Ovary (tissue), 3 donors: ENCODE data around the gene USP53.

Experiments used
- POLR2A ChIP-seq: fragments of 450-650 bp; IDR thresholded peaks from one replicate; pipeline ENCODE4 v1.6.1; 2017; ENCODE audit warnings: antibody characterized with exemption, mild to moderate bottlenecking, moderate library complexity
- TF ChIP-seq, protein P1 (sequence below), 3 donors: fragments of 450-650 bp in 2 of 3; fragments of 200-600 bp in 1 of 3; IDR thresholded peaks; one replicate each; pipeline versions ENCODE4 v1.5.1 to v1.8.0; 2016 to 2022; ENCODE audit warnings: antibody characterized with exemption in 3 of 3, mild to moderate bottlenecking in 1 of 3
- donor health status: DM: no; HTN: no; CAD: no.

- TF ChIP-seq, protein P1, sequence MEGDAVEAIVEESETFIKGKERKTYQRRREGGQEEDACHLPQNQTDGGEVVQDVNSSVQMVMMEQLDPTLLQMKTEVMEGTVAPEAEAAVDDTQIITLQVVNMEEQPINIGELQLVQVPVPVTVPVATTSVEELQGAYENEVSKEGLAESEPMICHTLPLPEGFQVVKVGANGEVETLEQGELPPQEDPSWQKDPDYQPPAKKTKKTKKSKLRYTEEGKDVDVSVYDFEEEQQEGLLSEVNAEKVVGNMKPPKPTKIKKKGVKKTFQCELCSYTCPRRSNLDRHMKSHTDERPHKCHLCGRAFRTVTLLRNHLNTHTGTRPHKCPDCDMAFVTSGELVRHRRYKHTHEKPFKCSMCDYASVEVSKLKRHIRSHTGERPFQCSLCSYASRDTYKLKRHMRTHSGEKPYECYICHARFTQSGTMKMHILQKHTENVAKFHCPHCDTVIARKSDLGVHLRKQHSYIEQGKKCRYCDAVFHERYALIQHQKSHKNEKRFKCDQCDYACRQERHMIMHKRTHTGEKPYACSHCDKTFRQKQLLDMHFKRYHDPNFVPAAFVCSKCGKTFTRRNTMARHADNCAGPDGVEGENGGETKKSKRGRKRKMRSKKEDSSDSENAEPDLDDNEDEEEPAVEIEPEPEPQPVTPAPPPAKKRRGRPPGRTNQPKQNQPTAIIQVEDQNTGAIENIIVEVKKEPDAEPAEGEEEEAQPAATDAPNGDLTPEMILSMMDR (IDR thresholded peaks at IDR 0.05) = no peak
- no peak for TF ChIP-seq POLR2A
These were observed 95.1 kb downstream of the USP53 start for GRCh38 chr4:119307606-119308005.
